Activated CD4-positive, CD25-positive, alpha-beta regulatory T cell treated with anti-CD3 and anti-CD28 coated beads, Interleukin-2, amount 50 U/mL, for 72 hours (primary cell): Measurements from ENCODE around the gene ADA.

ENCODE experiments used
- DNase-seq: peaks from one replicate; pipeline ENCODE4 v3.0.0; 2021

Gene ADA

GRCh38 chr20:44572551-44573500 is 78.7 kb downstream of the ADA start:
- DNase-seq, result no peak

DNA sequence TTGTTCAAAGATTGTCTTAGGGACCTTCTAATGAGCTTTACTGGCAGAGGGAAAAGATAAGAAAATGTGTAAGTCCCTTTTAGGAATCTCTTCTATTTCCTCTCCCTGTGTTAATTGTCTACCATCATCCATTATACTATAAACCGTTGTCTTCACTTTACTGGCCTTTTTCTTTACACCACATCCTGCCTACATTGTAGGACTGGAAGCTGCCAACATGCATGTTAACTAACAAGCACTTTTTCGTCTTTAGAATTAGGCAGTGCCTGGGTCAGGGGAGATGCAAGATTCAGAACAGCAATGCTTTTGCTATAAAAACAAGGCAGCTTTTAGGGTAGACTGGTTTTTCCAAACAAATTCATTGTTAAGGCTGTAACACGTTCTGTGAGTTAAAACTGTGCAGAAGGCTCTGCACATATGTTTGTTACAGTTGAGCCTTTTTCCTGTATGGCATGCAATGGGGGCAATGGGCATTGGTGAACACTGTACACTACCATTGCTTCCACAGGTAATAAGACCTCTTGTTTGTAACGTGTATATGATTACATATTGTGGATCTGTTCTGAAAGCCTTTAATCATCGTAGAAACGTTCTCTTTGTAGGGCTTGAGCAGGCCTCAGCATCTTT is 80.0 kb downstream of the ADA start:
- DNase-seq, result no peak

GRCh38 chr20:44570367-44570766 is 81.1 kb downstream of the ADA start:
- no peak for DNase-seq
